Fibroblast of mammary gland (primary cell): Measurements from ENCODE around the gene DNAJB2.

Source experiments
- DNase-seq: peaks from one replicate; pipeline ENCODE4 v3.0.0-alpha.2; 2010; ENCODE audit warnings: low read depth
- H3K4me3 ChIP-seq: 2 replicates; pipeline ENCODE4 v1.5.1; 2011; ENCODE audit warnings: low read depth, mild to moderate bottlenecking, low read length, moderate library complexity; ENCODE audit not compliant: control insufficient read depth
- CTCF ChIP-seq: conservative IDR thresholded peaks from 2 replicates; pipeline ENCODE4 v1.5.1; 2011; ENCODE audit warnings: low read depth, low read length, inconsistent platforms; ENCODE audit not compliant: control insufficient read depth, insufficient read depth

DNAJB2 gene

GRCh38 chr2:219261024-219261855, 17.9 kb upstream of the DNAJB2 start:
- DNase-seq: no peak
- H3K4me3 ChIP-seq: no peak overlapping the region
- no peak for TF ChIP-seq CTCF

GRCh38 chr2:219266232-219266631, 12.9 kb upstream of the DNAJB2 start:
- TF ChIP-seq CTCF: no peak
- no peak for DNase-seq
- no peak overlapping the region for H3K4me3 ChIP-seq

- no peak overlapping the region for H3K4me3 ChIP-seq
- TF ChIP-seq CTCF: no peak
- no peak for DNase-seq
Observed at GRCh38 chr2:219266886-219267285, 12.3 kb upstream of the DNAJB2 start.

- DNase-seq: no peak
- no peak for TF ChIP-seq CTCF
- H3K4me3 ChIP-seq: no peak overlapping the region
Observed at GRCh38 chr2:219268294-219268693, 10.9 kb upstream of the DNAJB2 start.

GRCh38 chr2:219269362-219270054, 9.7 kb upstream of the DNAJB2 start:
- no peak for DNase-seq
- H3K4me3 ChIP-seq: no peak overlapping the region
- no peak for TF ChIP-seq CTCF

- no peak for TF ChIP-seq CTCF
- no peak for DNase-seq
- no peak overlapping the region for H3K4me3 ChIP-seq
Observed at GRCh38 chr2:219270055-219270372, 9.2 kb upstream of the DNAJB2 start.
